GM12878 (cell line): ENCODE measurements around the gene CD83. TPM values are rescaled to one million over a fixed set of nuclear protein-coding genes. Genes with fewer than 3 reads are reported as not detected.
A peak's percentile ranks its signal among the peaks of the same experiment; 100 is the strongest.

Source experiments
- CBX5 ChIP-seq: sonication (generic); IDR thresholded peaks from 2 replicates; pipeline ENCODE4 v1.6.1; 2016; ENCODE audit warnings: low read depth, moderate library complexity, mild to moderate bottlenecking, inconsistent platforms
- CHD4 ChIP-seq: fragments of 200-600 bp; sonication (generic); IDR thresholded peaks from 2 replicates; pipeline ENCODE4 v1.6.1; 2016; ENCODE audit warnings: mild to moderate bottlenecking
- NFYA ChIP-seq: IDR thresholded peaks from 2 replicates; pipeline ENCODE4 v1.6.1; 2011; ENCODE audit warnings: low read depth, mild to moderate bottlenecking, low read length, improper control_type of control experiment, borderline replicate concordance
- RELA ChIP-seq: fragments of 450-650 bp; IDR thresholded peaks from 2 replicates; pipeline ENCODE4 v1.8.0; 2014; ENCODE audit warnings: borderline replicate concordance; ENCODE audit not compliant: partially characterized antibody
- ZNF384 ChIP-seq: IDR thresholded peaks from 2 replicates; pipeline ENCODE4 v1.6.1; 2012; ENCODE audit warnings: low read depth, mild to moderate bottlenecking, low read length, improper control_type of control experiment, borderline replicate concordance
- ZSCAN29 ChIP-seq: fragments of 450-650 bp; IDR thresholded peaks from 2 replicates; pipeline ENCODE4 v1.6.1; 2017; ENCODE audit warnings: mild to moderate bottlenecking, moderate library complexity
- polyA plus RNA-seq, 11 experiments: library from polyadenylated mRNA; depleted of rRNA in 4 of 11; unstranded in 6 of 11; stranded (reverse) in 5 of 11; fragments of >200 nt; fragmentation: Nextera tagmentation in 4 of 11; fragmentation: Illumina TruSeq in 1 of 11; extraction: Ambion mirVana in 4 of 11; extraction: Trizol in 1 of 11; gene quantifications; 1 replicate in 1 of 11; 2 replicates in 10 of 11; pipeline versions ENCODE4 v1.2.1 to v1.2.3, GENCODE V29; 2011 to 2016; ENCODE audit warnings: inconsistent platforms in 2 of 11, missing spikeins in 2 of 11, low read depth in 1 of 11
- total RNA-seq, 4 experiments: library from RNA; depleted of rRNA in 3 of 4; stranded (reverse); fragments of >200 nt in 3 of 4; fragmentation: Illumina TruSeq in 1 of 4; extraction: Trizol in 1 of 4; gene quantifications; 2 replicates each; pipeline versions ENCODE4 v1.2.1 to v1.2.3, GENCODE V29; 2013 to 2021
- TF ChIP-seq, protein P1 (sequence below): fragments of 450-650 bp; IDR thresholded peaks from 2 replicates; pipeline ENCODE4 v1.6.1; 2016; ENCODE audit warnings: mild to moderate bottlenecking, moderate library complexity, borderline replicate concordance

Gene CD83
- total and polyA plus RNA-seq, 10 of the 15 experiments (the other 5 are each of a cell fraction or from before 2014, with no cell fraction given): 76.1 to 174 (median 129) TPM

DNA sequence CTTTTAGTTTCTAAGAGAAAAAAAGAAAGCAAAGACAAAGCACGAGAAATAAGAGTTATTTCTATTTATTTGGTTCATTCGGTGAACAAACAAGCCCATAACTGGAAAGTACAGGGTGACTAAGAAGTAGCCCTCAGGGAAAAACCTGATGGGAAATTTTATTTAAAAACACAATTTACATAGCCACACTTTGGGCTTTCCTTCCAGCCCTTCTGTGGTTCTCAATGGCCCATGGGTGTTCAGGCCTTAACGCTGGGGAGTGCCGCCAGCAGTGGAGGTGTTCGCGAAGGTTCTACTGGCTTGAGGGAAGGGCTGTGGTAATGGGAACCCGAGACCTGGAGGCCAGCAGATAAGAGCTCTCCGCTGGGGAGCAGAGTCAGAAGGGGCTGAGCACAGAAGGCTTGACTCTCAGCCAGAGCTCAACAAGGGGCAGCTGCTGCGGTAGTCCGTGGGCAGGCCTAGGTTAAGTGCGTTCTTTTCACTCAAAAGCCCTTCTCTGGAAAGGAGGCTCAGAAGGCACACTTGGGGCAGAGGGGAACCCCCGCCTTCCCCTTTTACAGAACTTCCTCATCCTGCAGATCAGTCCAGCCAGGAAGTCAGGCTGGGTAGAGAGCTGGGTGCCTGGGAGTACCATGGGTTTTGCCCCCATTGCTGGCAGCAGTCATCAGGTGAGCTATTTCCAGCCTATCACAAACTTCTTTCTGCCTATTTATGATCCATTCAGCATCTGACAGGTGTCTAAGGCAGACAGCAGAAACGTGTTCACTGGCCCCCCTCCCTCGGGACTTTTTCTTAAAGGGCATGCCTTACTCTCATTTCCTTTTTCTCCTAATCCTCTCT is 8.8 kb upstream of the CD83 start (continued):
- TF ChIP-seq, protein P1, sequence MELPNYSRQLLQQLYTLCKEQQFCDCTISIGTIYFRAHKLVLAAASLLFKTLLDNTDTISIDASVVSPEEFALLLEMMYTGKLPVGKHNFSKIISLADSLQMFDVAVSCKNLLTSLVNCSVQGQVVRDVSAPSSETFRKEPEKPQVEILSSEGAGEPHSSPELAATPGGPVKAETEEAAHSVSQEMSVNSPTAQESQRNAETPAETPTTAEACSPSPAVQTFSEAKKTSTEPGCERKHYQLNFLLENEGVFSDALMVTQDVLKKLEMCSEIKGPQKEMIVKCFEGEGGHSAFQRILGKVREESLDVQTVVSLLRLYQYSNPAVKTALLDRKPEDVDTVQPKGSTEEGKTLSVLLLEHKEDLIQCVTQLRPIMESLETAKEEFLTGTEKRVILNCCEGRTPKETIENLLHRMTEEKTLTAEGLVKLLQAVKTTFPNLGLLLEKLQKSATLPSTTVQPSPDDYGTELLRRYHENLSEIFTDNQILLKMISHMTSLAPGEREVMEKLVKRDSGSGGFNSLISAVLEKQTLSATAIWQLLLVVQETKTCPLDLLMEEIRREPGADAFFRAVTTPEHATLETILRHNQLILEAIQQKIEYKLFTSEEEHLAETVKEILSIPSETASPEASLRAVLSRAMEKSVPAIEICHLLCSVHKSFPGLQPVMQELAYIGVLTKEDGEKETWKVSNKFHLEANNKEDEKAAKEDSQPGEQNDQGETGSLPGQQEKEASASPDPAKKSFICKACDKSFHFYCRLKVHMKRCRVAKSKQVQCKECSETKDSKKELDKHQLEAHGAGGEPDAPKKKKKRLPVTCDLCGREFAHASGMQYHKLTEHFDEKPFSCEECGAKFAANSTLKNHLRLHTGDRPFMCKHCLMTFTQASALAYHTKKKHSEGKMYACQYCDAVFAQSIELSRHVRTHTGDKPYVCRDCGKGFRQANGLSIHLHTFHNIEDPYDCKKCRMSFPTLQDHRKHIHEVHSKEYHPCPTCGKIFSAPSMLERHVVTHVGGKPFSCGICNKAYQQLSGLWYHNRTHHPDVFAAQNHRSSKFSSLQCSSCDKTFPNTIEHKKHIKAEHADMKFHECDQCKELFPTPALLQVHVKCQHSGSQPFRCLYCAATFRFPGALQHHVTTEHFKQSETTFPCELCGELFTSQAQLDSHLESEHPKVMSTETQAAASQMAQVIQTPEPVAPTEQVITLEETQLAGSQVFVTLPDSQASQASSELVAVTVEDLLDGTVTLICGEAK: peak; percentile 44; the same call in 1 of the 2 replicates
- TF ChIP-seq ZSCAN29 (no peak), CBX5 (no peak), NFYA (no peak), ZNF384 (no peak; the same call in 1 of the 2 replicates), RELA (peak; percentile 53), CHD4 (no peak)
